Thoracic aorta (tissue), 2 donors: ENCODE results near the gene ADGRB3. TPM values are rescaled to one million over a fixed set of nuclear protein-coding genes. Genes with fewer than 3 reads are reported as not detected.

ENCODE experiments used
- ATAC-seq: fragments of 150-250 bp; one replicate; pipeline ENCODE4 v1.8.0; 2017; ENCODE audit warnings: low read depth; ENCODE audit not compliant: insufficient number of reproducible peaks, low FRiP score
- DNase-seq: peaks from one replicate; pipeline ENCODE4 v3.0.0-alpha.2; 2020; ENCODE audit warnings: low spot score
- H3K27ac ChIP-seq, 2 donors: fragments of 200-600 bp; sonication (generic); 1 replicate in 1 of 2; 2 replicates in 1 of 2; pipeline ENCODE4 v1.5.1; 2016; ENCODE audit warnings: mild to moderate bottlenecking in 2 of 2, moderate library complexity in 2 of 2
- H3K27me3 ChIP-seq: fragments of 200-600 bp; sonication (generic); replicated peaks from 2 replicates; pipeline ENCODE4 v1.6.0; 2016; ENCODE audit warnings: mild to moderate bottlenecking; ENCODE audit not compliant: insufficient read depth
- H3K36me3 ChIP-seq: fragments of 200-600 bp; sonication (generic); one replicate; pipeline ENCODE4 v1.5.1; 2016
- H3K4me1 ChIP-seq, 2 donors: fragments of 200-600 bp; sonication (generic); 1 replicate in 1 of 2; 2 replicates in 1 of 2; pipeline versions ENCODE4 v1.5.1 to v1.6.0; 2016; ENCODE audit warnings: low read depth in 2 of 2, mild to moderate bottlenecking in 1 of 2; ENCODE audit not compliant: control insufficient read depth in 1 of 2
- H3K4me3 ChIP-seq: fragments of 200-600 bp; sonication (generic); 2 replicates; pipeline ENCODE4 v1.5.1; 2016; ENCODE audit warnings: mild to moderate bottlenecking
- H3K9me3 ChIP-seq: fragments of 200-600 bp; sonication (generic); 2 replicates; pipeline ENCODE4 v1.5.1; 2016
- total RNA-seq, 2 donors: library from RNA; depleted of rRNA; stranded (reverse); fragments of >200 nt; gene quantifications; one replicate each; pipeline versions ENCODE4 v1.1.0 to v1.2.3, GENCODE V29; 2016
- TF ChIP-seq, protein P1 (sequence below): fragments of 200-600 bp; sonication (generic); IDR thresholded peaks from one replicate; pipeline ENCODE4 v1.5.1; 2019; ENCODE audit warnings: antibody characterized with exemption

ADGRB3 gene
- total RNA-seq, 2 donors from 2014 or later, result 2.4 to 10.1 TPM

DNA sequence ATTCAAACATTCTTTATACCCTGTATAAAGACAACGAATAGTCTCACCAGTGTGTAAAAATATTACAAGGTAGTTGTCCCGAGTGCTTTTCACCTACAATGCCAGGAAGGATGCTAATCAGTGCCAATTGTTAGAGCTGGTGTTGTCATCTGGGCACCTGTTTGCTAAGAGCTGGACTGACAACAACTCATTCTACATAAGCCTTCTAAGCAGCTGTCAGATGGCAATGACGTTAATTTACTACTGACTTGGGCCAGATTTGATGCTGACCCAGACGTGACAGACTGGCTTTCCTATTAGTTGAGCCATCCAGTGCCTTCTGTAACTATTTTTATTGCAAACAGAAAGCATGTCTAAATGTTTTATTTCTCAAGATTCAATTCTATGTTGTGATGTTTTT is 355.2 kb downstream of the ADGRB3 start:
- H3K27me3 ChIP-seq, result no peaks in the 10 kb centered on the region

DNA sequence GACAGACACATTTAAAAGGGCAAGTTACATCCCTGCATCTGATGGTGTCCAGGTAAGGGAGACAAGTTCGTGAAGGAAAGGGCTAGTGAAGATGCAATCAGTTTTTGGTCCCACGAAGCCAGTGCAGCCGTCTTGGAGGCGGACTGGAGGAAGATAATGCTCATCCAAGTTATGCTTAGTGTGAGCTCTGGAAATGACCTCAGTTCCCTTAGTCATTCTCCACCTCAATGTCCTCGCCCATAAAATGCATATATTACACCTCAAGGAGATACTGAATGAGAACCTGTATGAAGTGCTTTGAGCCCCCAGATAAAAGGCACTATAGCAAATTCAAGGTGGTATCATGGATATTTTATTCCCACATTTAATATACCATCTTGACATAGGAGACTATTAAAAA is 358.8 kb downstream of the ADGRB3 start:
- DNase-seq (no peak), ATAC-seq (no peak)
- H3K27me3 ChIP-seq, result no peaks in the 10 kb centered on the region
- no peak overlapping the region for H3K27ac ChIP-seq
- no peaks in the 10 kb centered on the region for H3K9me3 ChIP-seq
- no peaks in the 10 kb centered on the region for H3K36me3 ChIP-seq
- H3K4me1 ChIP-seq, result no peaks in the 10 kb centered on the region
- no peak overlapping the region for H3K4me3 ChIP-seq
- TF ChIP-seq, protein P1, sequence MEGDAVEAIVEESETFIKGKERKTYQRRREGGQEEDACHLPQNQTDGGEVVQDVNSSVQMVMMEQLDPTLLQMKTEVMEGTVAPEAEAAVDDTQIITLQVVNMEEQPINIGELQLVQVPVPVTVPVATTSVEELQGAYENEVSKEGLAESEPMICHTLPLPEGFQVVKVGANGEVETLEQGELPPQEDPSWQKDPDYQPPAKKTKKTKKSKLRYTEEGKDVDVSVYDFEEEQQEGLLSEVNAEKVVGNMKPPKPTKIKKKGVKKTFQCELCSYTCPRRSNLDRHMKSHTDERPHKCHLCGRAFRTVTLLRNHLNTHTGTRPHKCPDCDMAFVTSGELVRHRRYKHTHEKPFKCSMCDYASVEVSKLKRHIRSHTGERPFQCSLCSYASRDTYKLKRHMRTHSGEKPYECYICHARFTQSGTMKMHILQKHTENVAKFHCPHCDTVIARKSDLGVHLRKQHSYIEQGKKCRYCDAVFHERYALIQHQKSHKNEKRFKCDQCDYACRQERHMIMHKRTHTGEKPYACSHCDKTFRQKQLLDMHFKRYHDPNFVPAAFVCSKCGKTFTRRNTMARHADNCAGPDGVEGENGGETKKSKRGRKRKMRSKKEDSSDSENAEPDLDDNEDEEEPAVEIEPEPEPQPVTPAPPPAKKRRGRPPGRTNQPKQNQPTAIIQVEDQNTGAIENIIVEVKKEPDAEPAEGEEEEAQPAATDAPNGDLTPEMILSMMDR, result no peak

More for the DNA sequence above, 355.2 kb downstream of the ADGRB3 start:
- Histone ChIP-seq H3K9me3 (no peaks in the 10 kb centered on the region), H3K4me3 (no peak overlapping the region), H3K4me1 (no peaks in the 10 kb centered on the region), H3K27ac (no peak overlapping the region), H3K36me3 (no peaks in the 10 kb centered on the region)
- DNase-seq (no peak), ATAC-seq (no peak)
- TF ChIP-seq, protein P1, result no peak

DNA sequence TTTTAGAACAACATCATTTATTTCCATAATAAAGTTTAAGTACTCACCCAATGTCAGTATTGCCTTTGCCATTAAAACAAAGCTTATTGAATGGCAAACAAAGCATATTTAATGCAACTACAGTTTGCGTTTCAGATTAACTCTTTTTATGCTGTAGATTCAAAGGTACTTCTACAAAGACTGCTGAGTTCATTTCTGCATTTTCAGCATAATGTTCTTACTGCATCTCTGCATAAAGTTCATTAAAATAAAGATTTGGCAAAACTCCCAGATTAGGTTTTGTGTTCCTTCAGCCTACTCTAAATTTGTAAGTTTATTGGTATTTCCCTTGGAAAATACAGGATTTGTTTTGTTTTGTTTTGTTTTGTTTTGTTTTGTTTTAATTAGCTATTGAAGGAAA is 359.4 kb downstream of the ADGRB3 start:
- ATAC-seq, result no peak
- TF ChIP-seq, protein P1, result no peak
- H3K27ac ChIP-seq, result no peak overlapping the region
- no peak for DNase-seq
- H3K27me3 ChIP-seq, result no peaks in the 10 kb centered on the region
- H3K36me3 ChIP-seq, result no peaks in the 10 kb centered on the region
- H3K4me1 ChIP-seq, result no peaks in the 10 kb centered on the region
- no peaks in the 10 kb centered on the region for H3K9me3 ChIP-seq
- H3K4me3 ChIP-seq, result no peak overlapping the region

DNA sequence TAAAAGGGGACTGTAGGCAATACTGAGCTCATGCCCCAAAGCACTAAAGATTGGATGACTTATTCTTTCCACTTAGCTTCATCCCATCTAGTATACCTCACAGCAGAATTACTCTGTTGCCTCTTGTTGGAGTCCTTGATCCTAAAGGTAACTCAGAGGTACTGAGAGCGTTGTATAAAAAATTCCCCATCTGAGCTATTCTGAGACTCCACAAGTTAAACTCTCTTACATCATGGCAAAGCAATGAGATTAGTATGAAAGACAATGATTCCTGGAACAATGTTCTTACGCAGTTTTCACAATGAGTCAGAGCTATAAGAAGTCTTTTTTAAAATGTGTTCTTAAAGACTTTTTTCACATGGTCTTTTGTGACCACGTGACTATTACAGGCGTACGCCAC is 370.1 kb downstream of the ADGRB3 start:
- peak; percentile 12 for ATAC-seq
- Histone ChIP-seq H3K4me3 (no peak overlapping the region), H3K9me3 (no peaks in the 10 kb centered on the region), H3K4me1 (no peaks in the 10 kb centered on the region), H3K36me3 (no peaks in the 10 kb centered on the region), H3K27me3 (no peaks in the 10 kb centered on the region), H3K27ac (no peak overlapping the region)
- TF ChIP-seq, protein P1, result no peak
- DNase-seq, result no peak

DNA sequence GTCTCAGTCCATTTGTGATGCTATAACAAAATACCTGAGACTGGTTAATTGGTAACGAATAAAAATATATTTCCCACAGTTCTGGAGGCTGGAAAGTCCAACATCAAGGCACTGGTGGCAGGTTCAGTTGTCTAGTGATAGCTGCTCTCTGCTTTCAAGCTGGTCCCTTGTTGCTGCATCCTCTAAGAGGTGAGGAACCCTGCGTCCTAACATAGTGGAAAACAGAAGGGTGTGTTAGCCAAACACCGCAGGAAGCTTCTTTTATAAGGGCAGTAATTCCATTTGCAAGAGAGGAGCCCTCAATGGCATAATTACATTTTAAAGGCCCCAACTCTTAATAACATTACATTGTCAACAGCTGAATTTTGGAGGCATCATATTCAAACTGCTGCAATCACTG is 372.7 kb downstream of the ADGRB3 start:
- DNase-seq, result no peak
- Histone ChIP-seq H3K9me3 (no peaks in the 10 kb centered on the region), H3K36me3 (no peaks in the 10 kb centered on the region), H3K4me3 (no peak overlapping the region), H3K27ac (no peak overlapping the region), H3K4me1 (no peaks in the 10 kb centered on the region), H3K27me3 (no peaks in the 10 kb centered on the region)
- no peak for ATAC-seq
- TF ChIP-seq, protein P1, result no peak
